Esophagus squamous epithelium (tissue), 5 donors: ENCODE data around the gene THEM4. TPM values are rescaled to one million over a fixed set of nuclear protein-coding genes. Genes with fewer than 3 reads are reported as not detected.

Experiments
- DNase-seq: peaks from one replicate; lab custom pipeline; 2025; lab: John Stamatoyannopoulos, UW
- H3K27ac ChIP-seq, 4 donors: fragments of 200-600 bp; sonication (generic); one replicate each; pipeline ENCODE4 v1.5.1; 2016 to 2019; ENCODE audit warnings: mild to moderate bottlenecking in 1 of 4
- H3K27me3 ChIP-seq, 4 donors: fragments of 200-600 bp; sonication (generic); 1 replicate in 3 of 4; 2 replicates in 1 of 4; pipeline versions ENCODE4 v1.5.1 to v1.6.0; 2017 to 2021; ENCODE audit warnings: antibody characterized with exemption in 1 of 4
- H3K36me3 ChIP-seq, 3 donors: fragments of 200-600 bp; sonication (generic); one replicate each; pipeline ENCODE4 v1.5.1; 2016 to 2019
- H3K4me1 ChIP-seq, 3 donors: fragments of 200-600 bp; sonication (generic); one replicate each; pipeline ENCODE4 v1.5.1; 2017 to 2019
- H3K4me3 ChIP-seq, 4 donors: fragments of 200-600 bp; sonication (generic); 1 replicate in 3 of 4; 2 replicates in 1 of 4; pipeline ENCODE4 v1.5.1; 2016 to 2019; ENCODE audit warnings: mild to moderate bottlenecking in 2 of 4, moderate library complexity in 1 of 4
- H3K9me3 ChIP-seq, 3 donors: fragments of 200-600 bp; sonication (generic); one replicate each; pipeline ENCODE4 v1.5.1; 2016 to 2019
- CTCF ChIP-seq, 6 experiments: fragments of 450-650 bp in 4 of 6; fragments of 200-600 bp in 2 of 6; sonication (generic) in 2 of 6; IDR thresholded peaks; one replicate each; pipeline ENCODE4 v1.5.1; 2016 to 2019; ENCODE audit warnings: antibody characterized with exemption in 6 of 6, mild to moderate bottlenecking in 4 of 6, moderate library complexity in 4 of 6
- POLR2A ChIP-seq, 4 donors: fragments of 450-650 bp; IDR thresholded peaks; one replicate each; pipeline ENCODE4 v1.6.1; 2017; ENCODE audit warnings: antibody characterized with exemption in 4 of 4, mild to moderate bottlenecking in 4 of 4, moderate library complexity in 3 of 4
- WGBS, 2 donors: methylation state at CpG; one replicate each; pipeline ENCODE4 v1.1.5; 2018; 5-methylcytosine and 5-hydroxymethylcytosine counted together
- intact Hi-C: fragments of 100-400 bp; cut with DNase I; formaldehyde crosslinking; loops from one replicate; pipeline ENCODE4 v1.15.0; 2022
- total RNA-seq, 4 donors: library from RNA; depleted of rRNA; stranded (reverse); fragments of >200 nt; gene quantifications; one replicate each; pipeline ENCODE4 v1.1.0, GENCODE V29; 2016
- donor health status: DM: yes; HTN: yes; CAD: no.

Gene THEM4
- total RNA-seq = 10 to 100 TPM in 3 of 4 donors, 1 to 10 TPM in 1; 3.5 to 14.3 (median 12.3) TPM

GRCh38 chr1:151909167-151910149, at the start of gene THEM4:
Gene THEM4 (minus strand): TSS chr1:151909511. CDS start chr1:151909458, 53 bp downstream.
- Histone ChIP-seq H3K27me3 (no peaks in the 10 kb centered on the region), H3K4me3 (peak within 1 kb of the TSS; percentile 55 to 81 (median 61)), H3K27ac (peak within 1 kb of the TSS; percentile 78 to 91 (median 86)), H3K36me3 (peaks cover 0 to 20% (median 0%) of the 10 kb centered on the region in 3 donors), H3K9me3 (peaks cover 0 to 10% (median 6%) of the 10 kb centered on the region in 3 donors), H3K4me1 (peaks cover 3 to 40% (median 4%) of the 10 kb centered on the region in 3 donors)
- DNase-seq = peak; percentile 90
- TF ChIP-seq CTCF (IDR thresholded peaks at IDR 0.05) (peak in 5 of 6 experiments; percentile 18 to 41 (median 34)), POLR2A (IDR thresholded peaks at IDR 0.05) (peak in 3 of 4 donors; percentile 62 to 86 (median 67))
- 9 to 25% methylated on average over 14 to 33 of the region's 73 CpGs for WGBS, 2 donors
- intact Hi-C loops = no loop called here

- intact Hi-C loops = no loop called here
- no peaks in the 10 kb centered on the region for H3K9me3 ChIP-seq
- no peak overlapping the region for H3K27ac ChIP-seq
- DNase-seq = no peak
- H3K36me3 ChIP-seq = no peaks in the 10 kb centered on the region
- TF ChIP-seq CTCF (IDR thresholded peaks at IDR 0.05) = no peak
- TF ChIP-seq POLR2A (IDR thresholded peaks at IDR 0.05) = no peak
- WGBS, 2 donors = 28 to 56% methylated on average over 2 of the region's 2 CpGs
- H3K4me3 ChIP-seq = no peak overlapping the region
- H3K4me1 ChIP-seq = peaks cover 0 to 37% (median 6%) of the 10 kb centered on the region in 3 donors
- H3K27me3 ChIP-seq = no peaks in the 10 kb centered on the region
Measured at GRCh38 chr1:151958959-151959358, 49.6 kb upstream of the THEM4 start.

- Histone ChIP-seq H3K4me1 (peaks cover 0 to 30% (median 4%) of the 10 kb centered on the region in 3 donors), H3K9me3 (no peaks in the 10 kb centered on the region), H3K27me3 (no peaks in the 10 kb centered on the region), H3K27ac (no peak overlapping the region), H3K36me3 (no peaks in the 10 kb centered on the region), H3K4me3 (no peak overlapping the region)
- TF ChIP-seq POLR2A (IDR thresholded peaks at IDR 0.05) (no peak), CTCF (IDR thresholded peaks at IDR 0.05) (no peak)
- WGBS, 2 donors = 79 to 83% methylated on average over 3 of the region's 3 CpGs
- intact Hi-C loops = no loop called here
- DNase-seq = no peak
Measured at GRCh38 chr1:151956957-151957497, 47.7 kb upstream of the THEM4 start.

GRCh38 chr1:151953409-151954094, 44.2 kb upstream of the THEM4 start:
- no peaks in the 10 kb centered on the region for H3K9me3 ChIP-seq
- no peak overlapping the region for H3K4me3 ChIP-seq
- H3K36me3 ChIP-seq = no peaks in the 10 kb centered on the region
- no peak for TF ChIP-seq CTCF (IDR thresholded peaks at IDR 0.05)
- no peak for TF ChIP-seq POLR2A (IDR thresholded peaks at IDR 0.05)
- 87 to 95% methylated on average over 7 of the region's 7 CpGs for WGBS, 2 donors
- intact Hi-C loops = no loop called here
- no peak for DNase-seq
- H3K27me3 ChIP-seq = no peaks in the 10 kb centered on the region
- H3K4me1 ChIP-seq = peaks cover 0 to 4% (median 0%) of the 10 kb centered on the region in 3 donors
- no peak overlapping the region for H3K27ac ChIP-seq
